Psoas muscle (tissue), 8 donors: Measurements from ENCODE around the gene IVL. TPM values are rescaled to one million over a fixed set of nuclear protein-coding genes. Genes with fewer than 3 reads are reported as not detected.

Experiments
- ATAC-seq, 4 donors: fragments of 200-7000 bp; cut with Tn5 transposase; one replicate each; pipeline ENCODE4 v1.9.1; 2020; ENCODE audit warnings: moderate library complexity in 3 of 4, mild to moderate bottlenecking in 2 of 4
- DNase-seq, 2 donors: peaks; one replicate each; pipeline ENCODE4 v3.0.0-alpha.2; 2020
- H3K27ac ChIP-seq: fragments of 200-600 bp; one replicate; pipeline ENCODE4 v1.8.0; 2022
- H3K27me3 ChIP-seq, 3 donors: fragments of 200-600 bp in 1 of 3; one replicate each; pipeline versions ENCODE4 v1.6.1 to v1.8.0; 2013 to 2022; ENCODE audit warnings: low read length in 2 of 3, mild to moderate bottlenecking in 2 of 3, moderate library complexity in 1 of 3; ENCODE audit not compliant: insufficient read depth in 3 of 3
- H3K36me3 ChIP-seq, 2 donors: fragments of 200-600 bp in 1 of 2; one replicate each; pipeline versions ENCODE4 v1.6.1 to v1.8.0; 2013 to 2022; ENCODE audit warnings: low read depth in 1 of 2, mild to moderate bottlenecking in 1 of 2, moderate library complexity in 1 of 2; ENCODE audit not compliant: insufficient read depth in 1 of 2
- H3K4me1 ChIP-seq: fragments of 200-600 bp; one replicate; pipeline ENCODE4 v1.8.0; 2022
- H3K4me3 ChIP-seq: fragments of 200-600 bp; one replicate; pipeline ENCODE4 v1.8.0; 2022; ENCODE audit warnings: mild to moderate bottlenecking
- H3K9me3 ChIP-seq: fragments of 200-600 bp; one replicate; pipeline ENCODE4 v1.8.0; 2022
- CTCF ChIP-seq: fragments of 200-600 bp; IDR thresholded peaks from one replicate; pipeline ENCODE4 v1.8.0; 2022; ENCODE audit warnings: antibody characterized with exemption
- WGBS, 3 donors: extraction: QIAGEN DNeasy Blood & Tissue Kit; methylation state at CpG; one replicate each; pipeline versions ENCODE4 v1.1.6 to v1.1.7; 2013; 5-methylcytosine and 5-hydroxymethylcytosine counted together
- intact Hi-C, 2 donors: fragments of 100-400 bp; cut with DNase I; formaldehyde crosslinking; loops; one replicate each; pipeline versions ENCODE4 v1.11.0 to v1.14.2; 2022
- polyA plus RNA-seq, 3 donors: library from polyadenylated mRNA; stranded (reverse); fragments of 200-250 nt; gene quantifications; one replicate each; pipeline ENCODE4 v1.2.3, GENCODE V29; 2013
- total RNA-seq, 4 donors: library from RNA; stranded (reverse); fragmentation: NEBNext Ultra II Directional in 2 of 4; extraction: Animal tissue kit (Norgen Biotek cat#: 25700) in 2 of 4; gene quantifications; one replicate each; pipeline versions ENCODE4 v1.2.1 to v1.2.4, GENCODE V29; 2021 to 2023
- donor health status: healthy with polysubstance abuse.
- donor health status: DM: no; HTN: no; CAD: no; lungs with moderate emphysema.
- donor health status: Bipolar disorder and iron deficiency.
- donor health status: healthy.
- donor health status: DM: yes; HTN: yes; CAD: no.
- donor health status: DM: no; HTN: no; CAD: no.
- donor health status: DM: no; HTN: no; CAD: no.
- donor health status: DM: yes; HTN: yes; CAD: no.

The IVL gene
- total and polyA plus RNA-seq, 7 donors: 0.04 TPM; not detected in 6

DNA sequence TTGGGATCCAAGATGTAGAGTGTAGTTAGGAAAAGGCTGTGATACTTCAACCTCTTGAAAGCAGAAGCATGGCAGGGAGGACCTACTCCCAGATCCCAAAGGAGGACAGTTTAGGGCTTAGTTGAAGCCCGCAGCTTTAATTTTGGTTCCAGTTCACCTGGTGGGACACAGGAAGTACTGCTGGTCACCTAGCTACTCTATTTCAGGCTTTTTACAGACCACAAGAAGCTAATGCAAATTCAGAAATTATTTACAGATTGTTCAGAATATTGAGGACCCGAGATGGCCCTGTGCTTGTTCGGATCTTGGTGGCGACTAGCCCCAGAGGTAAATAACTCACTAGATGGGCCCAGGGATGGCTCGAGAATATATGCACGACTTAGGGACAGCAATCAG, 36.6 kb upstream of the IVL start:
- WGBS, 3 donors: 80 to 88% (median 84%) methylated on average over 6 of the region's 6 CpGs
- H3K27ac ChIP-seq: no peak overlapping the region
- intact Hi-C loops: no loop called here
- H3K27me3 ChIP-seq: no peaks in the 10 kb centered on the region
- H3K9me3 ChIP-seq: no peaks in the 10 kb centered on the region
- DNase-seq (no peak), ATAC-seq (no peak)
- H3K4me3 ChIP-seq: no peak overlapping the region
- no peaks in the 10 kb centered on the region for H3K4me1 ChIP-seq
- no peaks in the 10 kb centered on the region for H3K36me3 ChIP-seq
- TF ChIP-seq CTCF: no peak

GRCh38 chr1:152873495-152873894, 34.9 kb upstream of the IVL start:
- no peak for TF ChIP-seq CTCF
- intact Hi-C loops: no loop called here

GRCh38 chr1:152876827-152877226, 31.5 kb upstream of the IVL start:
- WGBS, 3 donors: 68 to 80% (median 79%) methylated on average over 1 of the region's 1 CpG
- H3K9me3 ChIP-seq: no peaks in the 10 kb centered on the region
- no peaks in the 10 kb centered on the region for H3K4me1 ChIP-seq
- H3K27ac ChIP-seq: no peak overlapping the region
- ATAC-seq (no peak), DNase-seq (no peak)
- intact Hi-C loops: no loop called here
- H3K27me3 ChIP-seq: no peaks in the 10 kb centered on the region
- no peak overlapping the region for H3K4me3 ChIP-seq
- no peaks in the 10 kb centered on the region for H3K36me3 ChIP-seq
- TF ChIP-seq CTCF: no peak

More at GRCh38 chr1:152873495-152873894, 34.9 kb upstream of the IVL start:
- Histone ChIP-seq H3K27me3 (no peaks in the 10 kb centered on the region), H3K4me1 (no peaks in the 10 kb centered on the region), H3K9me3 (no peaks in the 10 kb centered on the region), H3K27ac (no peak overlapping the region), H3K4me3 (no peak overlapping the region), H3K36me3 (no peaks in the 10 kb centered on the region)
- no peak for ATAC-seq
- no peak for DNase-seq

DNA sequence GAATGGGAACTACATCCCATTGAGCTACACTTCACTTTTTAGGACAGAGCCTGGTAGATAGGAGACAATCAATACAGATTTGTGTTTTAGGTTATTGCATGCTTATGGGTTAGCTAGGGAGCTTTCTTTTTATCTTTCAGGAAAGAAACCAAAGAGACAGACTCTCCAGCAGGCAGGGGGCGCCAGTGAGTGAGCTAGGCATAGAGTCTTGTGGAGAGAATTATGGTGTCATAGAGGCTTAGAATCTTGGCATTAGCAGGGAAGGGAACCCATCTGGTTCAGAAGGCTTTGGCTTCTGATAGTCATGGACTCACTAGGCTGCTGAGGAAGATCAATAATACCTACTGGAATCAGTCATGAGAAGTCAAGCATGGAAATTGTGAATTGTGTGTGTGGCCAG, 30.3 kb upstream of the IVL start, which contains the start of gene SMCP:
Gene SMCP, plus strand, starts transcription at position 281 of the 400 bp plus-strand sequence. CDS start 6,101 bp downstream, outside the sequence.
- 0 to 7% (median 4%) methylated on average over 1 of the region's 1 CpG for WGBS, 3 donors
- no peak for ATAC-seq
- no peak for TF ChIP-seq CTCF

GRCh38 chr1:152879559-152880198, 28.7 kb upstream of the IVL start:
- intact Hi-C loops: no loop called here
- DNase-seq (no peak), ATAC-seq (no peak)
- Histone ChIP-seq H3K27ac (no peak overlapping the region), H3K4me1 (no peaks in the 10 kb centered on the region), H3K27me3 (no peaks in the 10 kb centered on the region), H3K9me3 (no peaks in the 10 kb centered on the region), H3K36me3 (no peaks in the 10 kb centered on the region), H3K4me3 (no peak overlapping the region)
- no peak for TF ChIP-seq CTCF

More for the DNA sequence above, 30.3 kb upstream of the IVL start, which contains the start of gene SMCP:
- H3K4me3 ChIP-seq: no peak within 1 kb of the TSS
- H3K27ac ChIP-seq: no peak within 1 kb of the TSS
- H3K27me3 ChIP-seq: no peaks in the 10 kb centered on the region
- no peaks in the 10 kb centered on the region for H3K36me3 ChIP-seq
- H3K4me1 ChIP-seq: no peaks in the 10 kb centered on the region
- intact Hi-C loops: no loop called here
- DNase-seq: no peak
- no peaks in the 10 kb centered on the region for H3K9me3 ChIP-seq
